ENCODE results near the gene PTAR1. TPM values are rescaled to one million over a fixed set of nuclear protein-coding genes. Genes with fewer than 3 reads are reported as not detected.

Gene PTAR1
- polyA plus RNA-seq, 4 donors = 46.8 to 60.6 (median 56.4) TPM

DNA sequence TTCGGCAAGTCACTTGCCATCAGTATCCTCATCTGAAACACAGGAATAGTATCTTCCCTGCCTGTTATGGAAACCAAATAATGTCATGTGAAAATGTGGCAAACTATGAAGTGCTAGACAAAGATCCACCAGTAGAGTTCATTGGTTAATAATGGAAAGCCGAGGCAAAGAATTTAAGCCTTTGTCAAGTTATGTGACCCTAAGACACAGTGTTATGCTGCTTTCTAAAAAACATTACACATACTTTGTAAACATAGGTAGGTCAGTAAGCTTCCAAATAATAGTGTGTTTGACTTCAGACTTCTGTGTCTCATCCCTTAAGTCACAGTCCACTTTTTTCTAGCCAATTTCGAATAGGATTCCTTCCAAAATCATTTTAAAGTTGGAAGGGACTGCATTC lies 6.0 kb downstream of the PTAR1 start:
- DNase-seq (ENCODE audit: low read depth in 4 of 4, low spot score in 3 of 4) = no peak

DNA sequence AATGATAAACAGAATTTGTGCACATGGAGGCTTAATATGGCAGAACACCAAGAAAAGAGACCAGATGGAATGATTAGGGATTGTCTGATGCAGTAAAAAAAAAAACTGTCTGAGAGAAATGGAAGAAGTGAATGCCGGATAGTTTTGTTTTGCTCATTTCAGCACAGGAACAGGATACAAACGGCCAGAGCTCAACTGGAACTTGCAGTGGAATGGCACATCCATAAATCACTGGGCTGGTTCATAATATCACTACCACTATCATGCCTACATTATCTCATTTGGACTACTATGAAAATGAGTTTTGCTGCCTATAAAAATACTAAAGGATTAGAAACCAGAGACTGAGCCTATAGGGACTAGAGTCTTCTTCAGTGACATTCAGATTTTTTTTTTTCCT lies 9.7 kb downstream of the PTAR1 start:
- no peak for DNase-seq (ENCODE audit: low read depth in 4 of 4, low spot score in 3 of 4)

DNA sequence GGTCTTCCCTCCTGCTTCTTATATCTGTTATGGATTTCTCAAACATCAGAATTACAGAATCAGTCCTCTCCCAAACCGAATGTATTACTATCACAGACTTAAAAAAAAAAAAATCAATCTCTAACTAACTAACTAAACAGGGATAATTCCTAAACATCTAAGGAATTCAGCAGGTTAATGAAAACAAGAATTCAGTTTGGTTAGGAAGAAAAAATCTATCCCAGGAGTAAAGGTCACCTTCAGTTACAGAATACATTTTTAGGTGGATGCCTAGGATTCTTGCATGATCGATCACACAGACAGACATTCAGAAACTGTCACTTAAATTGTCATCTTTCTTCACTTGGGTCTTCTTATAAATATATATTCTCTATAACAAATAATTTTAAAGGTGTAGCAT lies 11.5 kb downstream of the PTAR1 start:
- no peak for DNase-seq (ENCODE audit: low read depth in 4 of 4, low spot score in 3 of 4)

DNA sequence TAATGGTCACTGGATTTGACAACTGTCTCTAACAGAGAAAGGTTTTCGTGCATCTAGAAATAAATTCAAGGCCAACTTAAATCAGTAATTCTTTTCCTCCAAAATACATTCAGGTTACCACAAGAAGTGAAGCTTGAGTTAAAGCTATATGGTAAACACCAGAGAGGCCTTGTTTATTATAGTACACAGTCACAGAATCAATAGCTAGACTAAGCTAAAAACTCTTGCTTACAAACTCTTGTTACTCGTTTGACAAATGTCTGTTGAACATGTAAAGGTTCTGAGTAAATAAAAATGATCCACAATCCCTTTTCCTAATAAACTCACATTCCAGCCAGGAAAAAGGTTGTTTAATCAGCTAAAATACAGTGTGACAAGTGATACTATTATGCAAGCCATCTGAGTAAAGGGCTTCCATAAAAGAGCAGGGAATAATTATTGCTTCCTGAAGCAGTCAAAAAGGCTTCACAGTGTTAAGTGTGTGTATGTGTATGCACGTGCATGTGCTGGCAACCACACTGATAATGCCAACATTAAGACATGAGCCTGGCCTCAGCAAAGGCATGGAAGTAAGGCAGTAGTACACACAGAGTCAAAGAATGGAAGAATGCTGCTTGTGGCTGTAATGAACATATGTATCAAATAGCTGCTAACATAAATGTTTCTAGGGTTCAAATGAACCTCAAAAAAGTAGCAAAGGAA lies 12.8 kb downstream of the PTAR1 start:
- DNase-seq (ENCODE audit: low read depth in 4 of 4, low spot score in 3 of 4) = no peak

DNA sequence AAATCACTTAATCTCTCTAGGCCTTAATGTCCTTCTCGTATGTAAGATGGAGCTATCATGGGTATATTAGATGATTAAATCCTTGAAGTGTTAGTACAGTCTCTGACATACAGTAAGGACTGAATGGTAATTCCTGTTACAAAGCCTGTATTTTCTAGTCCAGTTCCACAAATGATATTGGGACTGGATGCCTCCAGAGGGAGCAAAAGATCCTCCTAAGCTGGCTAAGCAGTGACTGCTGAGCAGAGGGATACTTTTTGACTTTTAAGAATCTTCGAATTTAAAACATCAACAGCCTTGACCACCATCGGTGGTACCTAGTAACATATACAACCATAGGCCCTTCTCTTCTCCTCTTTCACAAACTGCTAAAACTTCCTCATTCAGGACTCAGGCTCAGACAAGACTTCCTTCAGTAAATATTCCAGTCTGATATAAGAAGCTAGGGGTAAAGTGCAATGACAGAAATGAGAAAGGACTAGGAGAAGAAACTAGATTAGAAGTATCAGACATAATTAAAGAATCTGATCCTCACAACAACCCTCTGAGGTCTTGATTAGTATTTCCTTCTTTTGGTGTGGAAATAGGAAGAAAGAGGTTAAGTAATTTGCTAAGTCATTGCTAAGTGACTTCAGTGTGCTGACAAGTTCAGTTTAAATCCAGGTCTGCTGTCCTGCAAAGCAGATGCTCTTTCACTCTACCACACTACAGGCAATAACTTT lies 13.9 kb downstream of the PTAR1 start:
- no peak for DNase-seq (ENCODE audit: low read depth in 4 of 4, low spot score in 3 of 4)

DNA sequence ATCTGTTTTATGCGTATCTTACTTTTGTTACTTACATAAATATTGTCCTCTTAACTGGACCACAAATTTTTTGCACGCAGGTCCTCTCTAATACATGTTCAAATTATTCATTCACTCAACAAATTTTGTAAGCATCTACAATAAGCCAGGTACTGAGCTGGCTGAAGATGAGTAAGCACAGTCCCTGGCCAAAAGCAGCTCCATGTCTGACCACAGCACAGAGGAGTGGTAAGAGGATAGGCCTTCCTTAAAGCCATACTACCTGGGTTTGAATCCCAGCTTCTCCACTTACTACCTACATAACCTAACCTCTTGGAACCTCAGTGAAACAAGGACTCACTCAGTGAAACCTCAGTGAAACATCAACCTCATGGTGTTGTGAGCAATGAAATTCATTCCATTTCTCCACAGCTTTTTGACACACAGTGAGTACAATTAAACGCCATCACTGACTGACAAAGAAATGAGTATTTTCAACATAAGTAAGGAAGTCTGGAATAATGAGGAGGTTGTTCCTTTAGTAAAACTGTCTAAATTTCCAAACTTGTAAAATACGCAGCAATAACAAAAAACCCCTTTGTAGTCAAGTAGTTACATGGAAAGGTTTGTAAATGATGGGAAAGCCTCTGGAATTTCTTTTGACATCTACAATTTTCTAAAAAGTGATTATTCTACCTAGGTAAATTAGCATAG lies 15.0 kb downstream of the PTAR1 start:
- DNase-seq (ENCODE audit: low read depth in 4 of 4, low spot score in 3 of 4) = no peak

DNA sequence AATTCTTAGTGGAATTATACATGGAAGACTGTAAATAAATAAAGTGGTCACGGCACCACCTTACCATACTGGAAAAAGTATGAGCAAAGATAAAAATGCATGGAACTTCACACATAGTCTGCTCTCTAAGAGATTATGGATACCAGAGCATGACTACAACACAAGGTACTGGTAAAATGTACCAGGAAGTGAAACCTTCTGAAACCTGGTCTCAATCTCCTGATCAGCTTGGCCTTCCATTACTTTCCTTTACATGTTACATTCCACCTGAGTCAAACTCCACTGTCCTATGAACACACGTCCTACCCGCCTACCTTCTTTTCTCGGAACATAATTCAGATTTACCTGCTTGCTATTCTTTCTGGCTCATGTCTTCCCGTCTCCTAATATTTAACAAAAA lies 15.9 kb downstream of the PTAR1 start:
- no peak for DNase-seq (ENCODE audit: low read depth in 4 of 4, low spot score in 3 of 4)

DNA sequence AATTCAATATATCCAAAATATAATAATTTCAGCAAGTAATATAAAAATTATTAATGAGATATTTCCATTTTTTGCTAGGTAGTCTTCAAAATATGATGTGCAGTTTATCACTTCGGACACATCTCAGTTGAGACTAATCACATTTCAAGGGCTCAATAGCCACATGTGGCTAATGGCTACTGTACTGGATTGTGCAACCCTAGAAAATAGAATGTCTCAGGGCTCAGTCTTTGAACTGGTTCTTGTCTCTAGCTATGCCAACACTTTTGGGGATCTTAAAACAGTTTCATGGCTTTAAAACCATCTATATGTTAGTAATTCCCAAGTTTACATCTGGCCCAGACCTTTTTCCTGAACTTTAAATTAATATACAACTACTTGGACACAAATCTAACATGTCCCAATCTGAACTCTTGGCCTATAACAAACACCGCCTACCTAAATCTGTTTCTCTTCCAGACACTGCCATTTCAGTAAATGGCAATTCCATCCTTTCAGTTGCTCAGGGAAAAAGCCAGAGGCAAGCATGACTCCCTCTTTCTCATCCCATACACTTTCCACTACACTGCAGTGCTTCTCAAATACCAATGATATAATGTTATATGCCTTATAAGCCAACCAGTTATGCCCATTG lies 18.8 kb downstream of the PTAR1 start:
- DNase-seq (ENCODE audit: low read depth in 4 of 4, low spot score in 3 of 4) = no peak

DNA sequence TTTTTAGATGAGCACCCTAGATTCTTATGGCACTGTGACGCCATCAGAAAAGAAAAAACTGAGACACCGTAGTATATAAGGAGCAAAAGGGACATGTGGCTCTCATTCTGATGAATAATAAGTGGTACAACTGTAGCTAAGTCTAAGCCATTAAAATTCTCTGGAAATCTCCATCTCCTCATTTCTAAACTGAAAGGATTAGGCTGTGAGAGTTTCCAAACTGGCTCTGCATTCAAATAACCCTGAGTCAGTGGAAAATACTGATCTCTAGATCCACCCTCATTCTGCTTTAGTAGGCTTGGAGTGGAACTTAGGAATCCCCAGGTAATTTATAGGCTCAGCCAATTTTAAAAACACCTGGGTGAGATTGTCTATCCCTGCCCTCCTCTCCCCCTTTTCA lies 28.5 kb downstream of the PTAR1 start:
- DNase-seq (ENCODE audit: low read depth in 4 of 4, low spot score in 3 of 4) = no peak

DNA sequence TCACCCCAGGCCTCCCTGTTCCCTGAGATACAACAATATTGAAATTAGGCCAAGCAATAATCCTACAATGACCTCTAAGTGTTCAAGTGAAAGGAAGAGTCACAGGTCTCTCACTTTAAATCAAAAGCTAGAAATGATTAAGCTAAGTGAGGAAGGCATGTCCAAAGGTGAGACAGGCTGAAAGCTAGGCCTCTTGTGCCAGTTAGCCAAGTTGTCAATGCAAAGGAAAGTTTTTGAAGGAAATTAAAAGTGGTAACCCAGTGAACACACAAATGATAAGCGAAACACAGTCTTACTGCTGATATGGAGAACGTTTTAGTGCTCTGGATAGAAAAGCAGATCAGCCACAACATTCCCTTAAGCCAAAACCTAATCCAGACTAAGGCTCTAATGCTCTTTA lies 39.8 kb downstream of the PTAR1 start:
- no peak for DNase-seq (ENCODE audit: low read depth in 4 of 4, low spot score in 3 of 4)

DNA sequence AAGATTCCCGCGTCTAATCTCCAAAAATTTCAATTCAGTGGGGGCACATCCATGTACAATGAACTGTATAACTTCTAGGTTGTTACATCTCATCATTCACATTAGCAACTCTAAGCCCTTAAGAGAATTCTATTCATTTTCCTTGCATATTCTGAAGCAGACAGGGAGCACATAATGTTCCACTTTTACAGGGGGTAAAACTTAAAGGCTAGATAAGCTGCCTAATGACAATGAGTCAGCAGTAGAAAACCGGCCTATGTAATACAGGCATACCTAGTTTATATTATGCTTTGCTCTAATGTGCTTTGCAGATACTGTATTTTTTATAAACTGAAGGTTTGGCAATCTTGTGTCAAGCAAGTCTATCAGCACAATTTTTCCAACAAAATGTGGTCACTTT lies 40.4 kb downstream of the PTAR1 start:
- no peak for DNase-seq (ENCODE audit: low read depth in 4 of 4, low spot score in 3 of 4)

DNA sequence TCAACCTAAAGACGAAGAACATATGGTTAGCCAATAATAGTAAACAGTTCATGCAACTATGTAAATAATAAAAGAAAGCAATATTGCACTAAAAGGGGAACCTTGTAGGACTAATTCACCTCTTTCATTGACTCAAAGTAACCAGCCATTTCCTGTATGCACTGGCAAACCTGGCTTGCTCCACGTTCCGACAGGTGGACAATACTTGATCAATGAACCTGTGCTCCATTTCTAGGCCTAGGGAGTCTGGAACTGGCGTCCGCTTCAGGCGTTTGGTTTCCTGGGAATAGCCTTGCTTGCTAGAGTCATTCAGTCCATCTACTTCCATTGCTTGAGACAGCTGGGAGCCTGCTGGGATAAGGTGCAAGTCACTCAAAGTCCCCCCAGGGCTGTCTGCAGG lies 41.6 kb downstream of the PTAR1 start:
- DNase-seq (ENCODE audit: low read depth in 4 of 4, low spot score in 3 of 4) = no peak

DNA sequence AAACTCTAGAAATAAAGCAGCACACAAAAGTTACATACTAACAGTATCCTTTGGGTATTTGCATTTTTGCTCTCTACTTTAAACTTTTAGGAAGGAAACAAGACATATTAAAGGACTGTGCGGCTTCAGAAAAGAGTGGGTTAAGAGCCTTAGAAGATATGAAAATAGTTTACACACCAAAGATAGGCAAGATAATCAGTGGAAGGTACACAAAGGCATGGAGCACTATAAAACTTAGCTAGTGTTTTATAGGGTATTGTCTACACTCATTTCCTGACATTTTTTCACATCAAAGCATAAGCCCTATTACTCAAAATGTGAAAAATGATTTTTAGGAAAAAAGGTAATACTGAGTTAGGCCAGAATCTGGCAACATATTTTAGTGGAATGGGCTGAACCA lies 44.0 kb downstream of the PTAR1 start:
- no peak for DNase-seq (ENCODE audit: low read depth in 4 of 4, low spot score in 3 of 4)

DNA sequence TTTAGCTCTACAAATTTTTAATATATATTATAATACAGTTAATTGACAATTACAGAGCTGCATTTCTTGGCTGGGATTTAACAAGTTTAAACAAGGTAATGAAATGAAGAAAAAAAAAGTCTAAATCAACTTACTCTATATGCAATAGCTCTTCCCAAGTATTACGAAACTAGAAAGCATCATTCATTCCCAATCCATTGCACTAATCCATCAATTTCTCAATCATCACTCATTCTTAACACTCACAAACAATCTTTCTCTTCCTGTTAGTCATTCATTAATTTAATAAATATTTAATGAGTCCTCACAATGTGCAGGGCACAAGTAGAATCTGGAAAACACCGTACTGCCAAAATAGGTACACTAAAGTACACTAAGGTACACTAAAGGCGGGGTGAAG lies 44.7 kb downstream of the PTAR1 start:
- DNase-seq (ENCODE audit: low read depth in 4 of 4, low spot score in 3 of 4) = no peak

DNA sequence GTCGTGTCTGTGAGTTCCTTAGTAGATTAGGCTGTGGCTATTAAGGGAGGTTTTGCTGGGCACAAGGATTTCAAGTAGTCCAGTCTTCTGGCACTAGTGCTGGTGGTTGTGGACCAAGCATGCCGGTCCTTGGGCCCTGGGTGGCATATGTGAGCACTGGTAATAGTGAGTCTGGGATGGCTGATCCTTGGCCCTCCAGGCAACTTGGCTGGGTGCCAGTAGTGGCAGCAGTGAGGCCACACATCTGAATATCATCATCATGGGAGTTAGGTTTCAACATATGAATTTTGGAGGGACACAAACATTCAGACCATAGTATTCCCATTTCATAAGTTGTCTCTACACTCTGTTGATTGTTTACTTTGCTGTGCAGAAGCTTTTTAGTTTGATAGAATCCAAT lies 62.3 kb downstream of the PTAR1 start:
- DNase-seq (ENCODE audit: low read depth in 4 of 4, low spot score in 3 of 4) = no peak

DNA sequence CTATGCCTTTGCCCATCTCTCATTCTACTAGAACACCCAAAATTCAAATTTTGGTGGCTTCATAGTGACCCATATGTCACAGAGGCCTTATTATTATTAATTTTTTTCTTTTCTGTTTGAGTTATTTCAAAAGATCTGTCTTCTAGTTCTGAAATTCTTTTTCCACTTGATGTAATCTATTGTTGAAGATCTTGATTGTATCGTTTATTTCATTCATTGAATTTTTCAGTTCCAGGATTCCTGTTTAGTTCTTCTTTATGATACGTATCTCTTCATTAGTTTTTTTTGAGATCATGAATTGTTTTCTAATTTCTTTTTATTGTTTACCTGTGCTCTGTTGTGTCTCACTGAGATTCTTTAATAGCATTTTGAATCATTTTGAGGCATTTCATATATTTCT lies 63.0 kb downstream of the PTAR1 start:
- DNase-seq (ENCODE audit: low read depth in 4 of 4, low spot score in 3 of 4) = no peak

DNA sequence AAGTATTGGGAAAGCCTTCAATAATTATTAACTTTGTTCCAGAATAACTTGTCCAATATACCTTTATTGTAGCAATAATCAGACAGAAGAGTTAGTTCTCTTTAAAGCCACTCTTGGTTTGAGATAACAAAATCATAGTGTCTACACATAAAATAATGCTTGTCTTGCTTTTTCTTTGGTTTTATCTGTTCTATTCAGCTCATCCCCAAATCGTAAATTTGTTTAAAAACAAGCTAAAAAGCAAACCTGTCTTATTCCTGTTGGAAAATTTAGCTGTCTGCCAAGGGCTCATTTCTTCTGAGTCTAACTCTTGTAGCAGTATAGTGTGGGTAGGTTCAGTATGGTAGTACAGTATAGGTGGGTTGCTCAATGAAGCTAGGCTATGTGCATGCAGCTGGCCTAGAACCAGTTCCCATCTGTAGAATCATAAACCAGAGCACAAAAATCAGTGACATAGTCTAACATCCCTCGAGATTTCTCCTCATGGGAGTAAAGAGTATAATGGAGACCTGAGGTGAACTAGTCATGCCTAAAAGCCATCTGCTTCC lies 69.7 kb downstream of the PTAR1 start:
- no peak for DNase-seq (ENCODE audit: low read depth in 4 of 4, low spot score in 3 of 4)

DNA sequence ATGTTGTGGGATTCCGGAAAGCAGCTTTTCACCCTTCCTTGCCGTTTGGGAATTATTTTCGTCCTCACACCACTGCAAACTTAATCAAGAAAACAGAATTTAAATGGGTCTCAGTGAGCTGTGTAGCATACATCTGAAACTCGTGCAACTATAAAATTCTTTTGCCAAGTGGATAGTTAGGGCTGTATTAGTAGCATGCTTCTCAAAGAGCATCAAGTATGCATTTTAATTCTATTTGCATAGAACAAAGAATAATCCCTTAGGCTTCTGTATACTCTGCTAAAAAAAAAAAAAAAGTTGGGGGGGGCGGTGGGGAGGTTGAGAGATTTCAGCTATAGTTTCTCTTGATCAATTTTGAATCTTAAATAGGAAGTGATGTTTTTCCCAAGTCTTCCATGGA lies 75.9 kb downstream of the PTAR1 start:
- DNase-seq (ENCODE audit: low read depth in 4 of 4, low spot score in 3 of 4) = no peak

DNA sequence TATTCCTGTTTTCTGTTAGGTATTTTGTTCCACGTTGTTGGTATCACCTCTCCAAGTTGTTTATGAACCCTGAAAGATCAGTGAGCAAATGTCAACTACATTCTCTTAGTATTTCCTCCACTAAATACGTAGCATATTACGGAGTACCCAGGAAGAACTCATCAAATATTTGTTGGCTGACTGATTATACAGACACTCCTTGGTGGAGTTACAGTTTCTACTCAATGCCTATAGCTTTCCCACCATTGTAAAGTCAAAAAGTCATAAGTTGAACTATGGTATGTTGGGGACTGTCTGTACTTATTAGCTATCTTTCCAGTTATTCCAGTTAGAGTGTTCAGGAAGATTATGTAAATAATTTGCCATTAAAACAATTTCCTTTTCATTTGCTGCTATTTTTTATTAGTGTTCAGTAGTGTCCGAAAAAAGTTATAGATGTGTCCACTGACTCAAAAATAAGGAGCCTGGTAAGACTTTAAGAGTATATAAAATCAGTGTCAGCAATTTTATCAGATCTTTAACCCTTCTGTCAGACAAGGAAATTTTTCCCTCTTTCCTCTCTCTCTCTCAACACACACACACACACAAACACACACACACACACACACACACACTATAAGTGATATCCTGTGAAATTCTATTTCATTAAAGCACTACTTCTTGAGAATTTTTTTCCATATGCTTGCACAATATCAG lies 80.8 kb downstream of the PTAR1 start:
- no peak for DNase-seq (ENCODE audit: low read depth in 4 of 4, low spot score in 3 of 4)

DNA sequence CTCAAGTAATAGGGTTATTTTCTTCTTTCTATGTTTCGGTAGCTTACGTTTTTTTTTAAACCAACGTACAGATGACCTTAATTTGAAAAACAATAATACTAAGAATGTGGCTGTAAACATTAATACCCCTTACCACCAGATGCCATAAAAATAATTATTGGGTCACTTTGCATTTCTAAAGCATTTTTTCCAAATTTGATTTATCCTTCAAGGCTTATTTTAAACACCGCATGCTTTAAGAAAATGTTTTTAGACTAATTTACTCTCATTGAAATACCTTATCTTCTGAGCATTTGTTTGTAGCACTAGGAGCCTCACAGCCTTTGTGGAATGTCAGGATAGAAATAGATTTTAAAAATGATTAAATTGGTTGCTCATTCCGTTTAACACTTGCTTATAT lies 81.9 kb downstream of the PTAR1 start:
- no peak for DNase-seq (ENCODE audit: low read depth in 4 of 4, low spot score in 3 of 4)

DNA sequence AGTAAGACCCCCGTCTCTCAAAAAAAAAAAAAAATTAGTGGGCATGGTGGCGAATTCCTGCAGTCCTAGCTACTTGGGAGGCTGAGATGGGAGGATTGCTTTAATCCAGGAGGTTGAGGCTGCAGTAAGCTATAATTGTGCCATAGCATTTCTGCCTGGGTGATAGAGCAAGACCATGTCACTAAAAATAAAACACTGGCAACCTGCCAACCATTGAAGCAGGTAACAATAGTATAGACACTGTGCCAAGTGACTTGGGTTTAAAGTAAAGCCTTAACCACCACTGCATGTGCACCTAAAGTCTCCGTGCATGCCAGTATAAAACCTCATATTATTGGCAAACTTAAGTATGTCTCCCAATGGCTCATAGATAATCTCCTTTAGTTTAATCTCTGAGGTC lies 84.2 kb downstream of the PTAR1 start:
- DNase-seq (ENCODE audit: low read depth in 4 of 4, low spot score in 3 of 4) = no peak

Measured in left renal pelvis (tissue), 4 donors.